K562 (cell line): ENCODE results near the gene FAM199X. TPM values are rescaled to one million over a fixed set of nuclear protein-coding genes. Genes with fewer than 3 reads are reported as not detected.

Source experiments
- ATAC-seq: fragments of 200-7000 bp; cut with Tn5 transposase; 3 replicates; pipeline ENCODE4 v1.9.1; 2020; ENCODE audit warnings: moderate library complexity
- BruUV-seq: library from RNA; stranded (reverse); fragments of 400-500 nt; replicated peaks from 2 replicates; lab custom pipeline; 2021; lab: Mats Ljungman, UMichigan
- CTCF ChIA-PET: fragments of 300-600 bp; formaldehyde crosslinking; extraction: SDS; loops from one replicate; lab custom pipeline; 2021; ENCODE audit warnings: low intra/inter-chr PET ratio; lab: Yijun Ruan, JAX
- POLR2A ChIA-PET: fragments of 300-600, 350-650 bp; sonication (Branson Sonifier 250); formaldehyde crosslinking; extraction: SDS; loops from one replicate; lab custom pipeline; 2021; ENCODE audit warnings: antibody characterized with exemption, inconsistent platforms; lab: Yijun Ruan, JAX
- DNase-seq, 4 experiments: peaks; one replicate each; pipeline versions ENCODE4 v3.0.0 to v3.0.0-alpha.2; 2011 to 2018; ENCODE audit warnings: low spot score in 3 of 4, mixed read lengths in 3 of 4; ENCODE audit errors: extremely low read depth in 1 of 4
- FAIRE-seq: peaks from 2 replicates; lab custom pipeline; 2011; peaks lifted over from hg19 to GRCh38; lab: Jason Lieb, UNC
- H2AFZ ChIP-seq: 2 replicates; pipeline ENCODE4 v1.6.0; 2011; ENCODE audit warnings: low read depth, low read length, control low read depth, inconsistent platforms
- H3K27ac ChIP-seq: fragments of 200-600 bp; 3 replicates; pipeline ENCODE4 v1.8.0; 2011; ENCODE audit warnings: low read depth, mild to moderate bottlenecking, control low read depth, inconsistent platforms, low read length, moderate library complexity, mixed read lengths; ENCODE audit errors: extremely low read depth
- H3K27me3 ChIP-seq, 2 experiments: fragments of 300-600 bp in 1 of 2; 2 replicates in 1 of 2; 3 replicates in 1 of 2; pipeline versions ENCODE4 v1.6.0 to v1.8.0; 2011; ENCODE audit warnings: inconsistent platforms in 2 of 2, low read length in 2 of 2, mild to moderate bottlenecking in 1 of 2, mixed read lengths in 1 of 2, moderate library complexity in 1 of 2; ENCODE audit not compliant: control insufficient read depth in 2 of 2, insufficient read depth in 2 of 2
- H3K36me3 ChIP-seq: fragments of 300-600 bp; 3 replicates; pipeline ENCODE4 v1.8.0; 2011; ENCODE audit warnings: mild to moderate bottlenecking, low read length, inconsistent platforms; ENCODE audit not compliant: control insufficient read depth, insufficient read depth
- H3K4me1 ChIP-seq, 2 experiments: fragments of 200-600 bp in 1 of 2; replicated peaks in 1 of 2; 2 replicates in 1 of 2; 3 replicates in 1 of 2; pipeline versions ENCODE4 v1.5.1 to v1.8.0; 2011; ENCODE audit warnings: inconsistent platforms in 2 of 2, low read length in 2 of 2, mild to moderate bottlenecking in 1 of 2, mixed read lengths in 1 of 2, moderate library complexity in 1 of 2; ENCODE audit not compliant: control insufficient read depth in 2 of 2, insufficient read depth in 2 of 2
- H3K4me2 ChIP-seq: 2 replicates; pipeline ENCODE4 v1.6.1; 2011; ENCODE audit warnings: low read length, control low read depth, inconsistent platforms, mixed read lengths; ENCODE audit not compliant: insufficient read depth
- H3K4me3 ChIP-seq: fragments of 200-600 bp; sonication (generic), shearing (Covaris generic); 2 replicates; pipeline ENCODE4 v1.5.1; 2016; ENCODE audit warnings: control low read depth, inconsistent platforms
- H3K79me2 ChIP-seq: fragments of 200-600 bp; 3 replicates; pipeline ENCODE4 v1.8.0; 2011; ENCODE audit warnings: low read length, inconsistent platforms; ENCODE audit not compliant: control insufficient read depth, insufficient read depth
- H3K9ac ChIP-seq, 2 experiments: 2 replicates each; pipeline versions ENCODE4 v1.6.0 to v1.6.1; 2011; ENCODE audit warnings: low read depth in 2 of 2, low read length in 2 of 2, control low read depth in 1 of 2, inconsistent platforms in 1 of 2, mild to moderate bottlenecking in 1 of 2, mixed read lengths in 1 of 2; ENCODE audit not compliant: insufficient read depth in 1 of 2
- H3K9me1 ChIP-seq: one replicate; pipeline ENCODE4 v1.6.0; 2011; ENCODE audit warnings: inconsistent platforms, mild to moderate bottlenecking, low read length, moderate library complexity; ENCODE audit not compliant: control insufficient read depth, insufficient read depth
- H3K9me3 ChIP-seq: replicated peaks from 2 replicates; pipeline ENCODE4 v1.5.1; 2011; ENCODE audit warnings: low read depth, low read length, inconsistent platforms; ENCODE audit not compliant: control insufficient read depth, insufficient read depth
- H4K20me1 ChIP-seq: replicated peaks from 2 replicates; pipeline ENCODE4 v1.6.1; 2011; ENCODE audit warnings: low read length, inconsistent platforms, mixed read lengths; ENCODE audit not compliant: control insufficient read depth, insufficient read depth
- CC2D1A ChIP-seq: fragments of 450-650 bp; IDR thresholded peaks from 2 replicates; pipeline ENCODE4 v1.6.1; 2017; ENCODE audit warnings: mild to moderate bottlenecking
- CEBPB ChIP-seq: fragments of 450-650 bp; IDR thresholded peaks from 2 replicates; pipeline ENCODE4 v1.6.1; 2016; ENCODE audit warnings: missing genetic modification characterization, missing compliant biosample characterization
- EZH2 ChIP-seq: IDR thresholded peaks from 2 replicates; pipeline ENCODE4 v1.6.1; 2012; ENCODE audit warnings: low read depth, mild to moderate bottlenecking, inconsistent platforms, low read length, borderline replicate concordance
- FOXP4 ChIP-seq: sonication (generic); formaldehyde crosslinking; IDR thresholded peaks from 2 replicates; pipeline ENCODE4 v1.8.0; 2022; ENCODE audit warnings: mild to moderate bottlenecking, missing genetic modification reagents, borderline replicate concordance
- HSF4 ChIP-seq: fragments of 250-450 bp; sonication (Bioruptor Pico); IDR thresholded peaks from 2 replicates; pipeline ENCODE4 v2.1.2; 2022; ENCODE audit warnings: mild to moderate bottlenecking, moderate library complexity, borderline replicate concordance
- KLF6 ChIP-seq: fragments of 250-450 bp; sonication (Bioruptor Pico); IDR thresholded peaks from 2 replicates; pipeline ENCODE4 v1.4.0; 2020; ENCODE audit warnings: mild to moderate bottlenecking, moderate library complexity, borderline replicate concordance
- MAX ChIP-seq: sonication (generic); formaldehyde crosslinking; IDR thresholded peaks from 2 replicates; pipeline ENCODE4 v1.9.0; 2022; ENCODE audit warnings: mild to moderate bottlenecking, missing genetic modification reagents
- MEIS2 ChIP-seq: fragments of 450-650 bp; IDR thresholded peaks from 2 replicates; pipeline ENCODE4 v1.6.1; 2014; ENCODE audit warnings: mild to moderate bottlenecking; ENCODE audit not compliant: partially characterized antibody
- MYNN ChIP-seq, 2 experiments: sonication (generic); formaldehyde crosslinking in 1 of 2; IDR thresholded peaks; 2 replicates each; pipeline versions ENCODE4 v1.5.0 to v1.6.1; 2016 to 2020; ENCODE audit warnings: antibody characterized with exemption in 1 of 2, missing genetic modification reagents in 1 of 2
- YBX1 ChIP-seq: fragments of 450-650 bp; IDR thresholded peaks from 2 replicates; pipeline ENCODE4 v1.7.1; 2016; ENCODE audit warnings: mild to moderate bottlenecking
- ZFPM2 ChIP-seq: fragments of 250-450 bp; sonication (Bioruptor Pico); IDR thresholded peaks from 2 replicates; pipeline ENCODE4 v1.5.1; 2022; ENCODE audit warnings: mild to moderate bottlenecking
- ZNF717 ChIP-seq: fragments of 250-450 bp; sonication (Bioruptor Pico); IDR thresholded peaks from 2 replicates; pipeline ENCODE4 v1.5.0; 2021
- WGBS: fragments of 100-300 bp; shearing (Covaris generic); methylation state at CpG from one replicate; pipeline ENCODE4 v1.1.6; 2016; ENCODE audit warnings: low coverage, mixed read lengths; ENCODE audit not compliant: insufficient coverage; ENCODE audit errors: missing lambda C conversion rate; 5-methylcytosine and 5-hydroxymethylcytosine counted together
- in situ Hi-C: fragments of 300-500 bp; cut with MboI; formaldehyde crosslinking; loops from 4 replicates; pipeline ENCODE4 v1.15.0; 2018; ENCODE audit warnings: inconsistent platforms, mixed read lengths
- intact Hi-C: fragments of 100-400 bp; cut with micrococcal nuclease; formaldehyde crosslinking; loops from 2 replicates; pipeline ENCODE4 v1.14.2; 2022
- polyA plus RNA-seq, 8 experiments: library from polyadenylated mRNA; depleted of rRNA in 4 of 8; stranded (reverse) in 5 of 8; unstranded in 3 of 8; fragments of >200 nt; fragmentation: Nextera tagmentation in 2 of 8; fragmentation: Illumina TruSeq in 1 of 8; extraction: Ambion mirVana in 2 of 8; extraction: Trizol in 1 of 8; gene quantifications; 2 replicates each; pipeline versions ENCODE4 v1.2.1 to v1.2.3, GENCODE V29; 2011 to 2014; ENCODE audit warnings: inconsistent platforms in 1 of 8, missing spikeins in 1 of 8
- total RNA-seq, 7 experiments: library from RNA; depleted of rRNA in 6 of 7; stranded (reverse); fragments of >200 nt in 6 of 7; fragmentation: Illumina TruSeq in 2 of 7; extraction: Trizol in 2 of 7; gene quantifications; 2 replicates each; pipeline versions ENCODE4 v1.2.1 to v1.2.3, GENCODE V29; 2011 to 2021; ENCODE audit warnings: low replicate concordance in 1 of 7
- TF ChIP-seq, protein P1 (sequence below): IDR thresholded peaks from 2 replicates; pipeline ENCODE4 v1.6.1; 2012; ENCODE audit warnings: low read depth, low read length, improper control_type of control experiment, borderline replicate concordance

Gene FAM199X
- total and polyA plus RNA-seq, 9 of the 15 experiments (the other 6 are each of a cell fraction or from before 2014, with no cell fraction given): 4.6 to 22.2 (median 13.7) TPM

DNA sequence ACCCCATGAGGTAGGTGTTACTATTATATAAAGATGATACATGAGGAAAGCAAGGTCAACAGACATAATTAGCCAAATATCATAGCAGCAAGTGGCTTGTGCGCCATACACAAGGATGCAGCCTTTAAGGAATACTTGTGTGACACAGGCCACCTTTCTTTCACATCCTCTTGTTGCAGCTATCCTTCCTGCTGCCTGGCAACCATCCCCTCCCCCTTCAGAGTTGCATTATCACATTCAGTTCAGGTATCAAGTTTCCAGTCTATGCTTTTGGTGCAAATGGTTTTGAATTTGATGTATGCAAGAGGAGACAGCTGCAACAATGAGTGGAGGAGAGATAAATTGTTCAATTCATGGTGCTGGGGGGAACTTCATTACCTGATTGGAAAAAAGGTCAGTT lies 47.5 kb upstream of the FAM199X start:
- H3K27me3 ChIP-seq: peaks cover 2 to 7% of the 10 kb centered on the region in 2 experiments; a peak in 1 of 5 replicates
- in situ Hi-C loops (no loop called here), intact Hi-C loops (no loop called here)
- ChIA-PET POLR2A (no interaction called here), CTCF (no interaction called here)
- no peaks in the 10 kb centered on the region for H3K79me2 ChIP-seq
- H3K36me3 ChIP-seq: no peaks in the 10 kb centered on the region
- no peaks in the 10 kb centered on the region for H4K20me1 ChIP-seq
- no peak for FAIRE-seq
- 0% methylated on average over 1 of the region's 1 CpG for WGBS
- H3K4me1 ChIP-seq: no peaks in the 10 kb centered on the region
- H2AFZ ChIP-seq: no peak overlapping the region
- no peaks in the 10 kb centered on the region for H3K9me1 ChIP-seq
- BruUV-seq: no TSS peak
- no peak overlapping the region for H3K9ac ChIP-seq
- no peak for DNase-seq
- no peak for ATAC-seq
- H3K9me3 ChIP-seq: no peaks in the 10 kb centered on the region
- no peak overlapping the region for H3K4me3 ChIP-seq
- no peak overlapping the region for H3K27ac ChIP-seq
- no peak overlapping the region for H3K4me2 ChIP-seq
- no peak for TF ChIP-seq CC2D1A
- TF ChIP-seq ZNF717 (CRISPR knock-in tag): no peak
- no peak for TF ChIP-seq ZFPM2 (CRISPR knock-in tag)
- TF ChIP-seq YBX1: no peak
- TF ChIP-seq CEBPB (tag): no peak
- TF ChIP-seq HSF4 (CRISPR knock-in tag): no peak
- TF ChIP-seq MYNN (IDR thresholded peaks at IDR 0.05): no peak
- no peak for TF ChIP-seq MYNN (CRISPR knock-in tag; IDR thresholded peaks at IDR 0.05)
- no peak for TF ChIP-seq KLF6 (CRISPR knock-in tag)
- no peak for TF ChIP-seq MAX
- no peak for TF ChIP-seq MEIS2
- TF ChIP-seq, protein P1, sequence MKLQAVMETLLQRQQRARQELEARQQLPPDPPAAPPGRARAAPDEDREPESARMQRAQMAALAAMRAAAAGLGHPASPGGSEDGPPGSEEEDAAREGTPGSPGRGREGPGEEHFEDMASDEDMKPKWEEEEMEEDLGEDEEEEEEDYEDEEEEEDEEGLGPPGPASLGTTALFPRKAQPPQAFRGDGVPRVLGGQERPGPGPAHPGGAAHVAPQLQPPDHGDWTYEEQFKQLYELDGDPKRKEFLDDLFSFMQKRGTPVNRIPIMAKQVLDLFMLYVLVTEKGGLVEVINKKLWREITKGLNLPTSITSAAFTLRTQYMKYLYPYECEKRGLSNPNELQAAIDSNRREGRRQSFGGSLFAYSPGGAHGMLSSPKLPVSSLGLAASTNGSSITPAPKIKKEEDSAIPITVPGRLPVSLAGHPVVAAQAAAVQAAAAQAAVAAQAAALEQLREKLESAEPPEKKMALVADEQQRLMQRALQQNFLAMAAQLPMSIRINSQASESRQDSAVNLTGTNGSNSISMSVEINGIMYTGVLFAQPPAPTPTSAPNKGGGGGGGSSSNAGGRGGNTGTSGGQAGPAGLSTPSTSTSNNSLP: no peak
- no peak for TF ChIP-seq EZH2
- no peak for TF ChIP-seq FOXP4 (CRISPR knock-in tag)
